Vagina (tissue), 2 donors: ENCODE results near the gene P3H2. TPM values are rescaled to one million over a fixed set of nuclear protein-coding genes. Genes with fewer than 3 reads are reported as not detected.
A peak's percentile ranks its signal among the peaks of the same experiment; 100 is the strongest.

Source experiments
- DNase-seq, 2 donors: peaks; one replicate each; pipeline ENCODE4 v3.0.0-alpha.2; 2017; ENCODE audit errors: extremely low spot score in 2 of 2
- H3K27ac ChIP-seq: fragments of 200-600 bp; sonication (generic); one replicate; pipeline ENCODE4 v1.5.1; 2019
- H3K27me3 ChIP-seq: fragments of 200-600 bp; sonication (generic); one replicate; pipeline ENCODE4 v1.5.1; 2019
- H3K36me3 ChIP-seq, 2 donors: fragments of 200-600 bp; sonication (generic); one replicate each; pipeline ENCODE4 v1.5.1; 2017 to 2019
- H3K4me1 ChIP-seq: fragments of 200-600 bp; sonication (generic); one replicate; pipeline ENCODE4 v1.5.1; 2019
- H3K4me3 ChIP-seq, 2 donors: fragments of 200-600 bp; sonication (generic); 1 replicate in 1 of 2; 2 replicates in 1 of 2; pipeline ENCODE4 v1.5.1; 2016 to 2019
- H3K9me3 ChIP-seq: fragments of 200-600 bp; sonication (generic); one replicate; pipeline ENCODE4 v1.5.1; 2019
- CTCF ChIP-seq, 3 experiments: fragments of 450-650 bp in 2 of 3; fragments of 200-600 bp in 1 of 3; sonication (generic) in 1 of 3; IDR thresholded peaks; one replicate each; pipeline ENCODE4 v1.5.1; 2017 to 2019; ENCODE audit warnings: antibody characterized with exemption in 3 of 3, mild to moderate bottlenecking in 2 of 3, moderate library complexity in 2 of 3
- POLR2A ChIP-seq, 2 donors: fragments of 450-650 bp; IDR thresholded peaks; one replicate each; pipeline ENCODE4 v1.6.1; 2017; ENCODE audit warnings: antibody characterized with exemption in 2 of 2, mild to moderate bottlenecking in 2 of 2, moderate library complexity in 2 of 2
- POLR2AphosphoS5 ChIP-seq, 2 donors: sonication (generic); formaldehyde crosslinking; IDR thresholded peaks; one replicate each; pipeline ENCODE4 v1.9.0; 2017; ENCODE audit warnings: antibody characterized with exemption in 2 of 2, mild to moderate bottlenecking in 2 of 2, low read depth in 1 of 2; ENCODE audit not compliant: insufficient read depth in 1 of 2
- intact Hi-C: fragments of 100-400 bp; cut with DNase I; formaldehyde crosslinking; loops from one replicate; pipeline ENCODE4 v1.15.1; 2023
- total RNA-seq: library from RNA; depleted of rRNA; stranded (reverse); fragments of >200 nt; gene quantifications from one replicate; pipeline ENCODE4 v1.2.3, GENCODE V29; 2016

P3H2 gene
- total RNA-seq, 1 donor from 2014 or later, result 41.7 TPM

DNA sequence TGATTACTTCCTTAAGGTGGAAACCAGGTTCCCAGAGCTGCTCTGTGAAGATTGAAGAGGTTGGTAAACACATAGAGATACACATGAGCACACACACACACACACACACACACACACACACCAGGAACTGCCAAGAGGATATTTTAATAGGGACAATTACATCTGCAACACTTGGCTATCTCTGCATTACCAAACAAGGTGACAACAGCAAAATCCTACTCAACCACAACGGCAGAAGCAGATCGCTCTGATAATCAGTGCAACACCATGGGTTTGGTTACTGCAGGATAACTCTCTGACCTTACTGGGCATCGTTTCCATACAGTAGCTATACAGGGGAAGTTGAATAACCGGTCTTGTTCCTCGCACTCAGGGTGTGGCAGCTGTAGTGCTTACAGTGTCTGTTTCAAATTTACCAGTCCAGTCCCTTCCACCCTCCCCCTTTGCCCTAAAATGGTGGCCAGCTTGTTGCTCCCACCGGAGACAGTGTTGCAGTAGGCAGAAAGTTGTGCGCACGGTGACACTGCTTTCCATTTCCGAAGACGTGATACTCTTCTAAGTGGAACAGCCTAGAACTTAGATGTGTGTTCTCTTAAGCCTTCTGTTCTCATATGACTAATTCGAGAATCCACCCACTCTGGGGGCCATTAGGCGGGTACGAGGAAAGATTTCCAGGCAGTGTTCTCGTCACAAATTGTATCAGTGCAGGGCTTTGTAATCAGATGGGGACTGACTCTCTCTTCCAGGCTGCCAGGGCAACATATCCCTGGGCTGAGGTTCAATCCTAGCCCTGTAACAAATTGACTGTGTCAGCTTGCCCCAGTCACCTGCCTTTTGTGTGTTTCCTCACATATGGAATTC lies 176.2 kb downstream of the P3H2 start:
- no peaks in the 10 kb centered on the region for H3K36me3 ChIP-seq
- no peaks in the 10 kb centered on the region for H3K9me3 ChIP-seq
- no peaks in the 10 kb centered on the region for H3K4me1 ChIP-seq
- no peak for TF ChIP-seq POLR2A (IDR thresholded peaks at IDR 0.05)
- TF ChIP-seq POLR2AphosphoS5 (IDR thresholded peaks at IDR 0.05; ENCODE audit: insufficient read depth in 1 of 2, low read depth in 1 of 2), result peak in 1 of 2 donors; percentile 49
- no peak for TF ChIP-seq CTCF (IDR thresholded peaks at IDR 0.05)
- H3K4me3 ChIP-seq, result no peak overlapping the region
- intact Hi-C loops, result loop anchor here (1.0 kb wide), 1 partner anchor 24 kb away; no protein-coding TSS in a partner anchor
- DNase-seq, result no peak
- no peaks in the 10 kb centered on the region for H3K27me3 ChIP-seq
- H3K27ac ChIP-seq, result no peak overlapping the region

DNA sequence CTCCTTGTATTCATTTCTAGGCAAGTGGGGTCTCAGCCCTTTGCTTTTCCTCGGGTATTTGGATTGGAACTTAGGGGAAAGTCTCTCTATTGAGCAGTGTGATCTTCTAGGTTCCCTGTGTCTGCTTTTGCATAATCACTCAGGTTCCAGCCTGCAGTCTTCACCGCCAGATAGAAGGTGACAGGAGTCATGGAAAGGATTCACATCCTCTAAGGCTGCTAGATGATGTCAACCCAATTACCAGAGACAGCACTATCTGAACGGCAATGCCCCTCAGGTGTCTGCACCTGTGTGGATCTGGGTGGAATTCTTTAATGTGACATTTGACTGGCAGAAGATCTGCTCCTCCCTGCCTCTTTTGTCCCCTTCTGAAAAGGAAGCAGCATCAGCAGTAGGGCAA lies 177.7 kb downstream of the P3H2 start:
- no peak for DNase-seq
- Histone ChIP-seq H3K4me3 (no peak overlapping the region), H3K9me3 (no peaks in the 10 kb centered on the region), H3K27ac (peak overlapping the region; percentile 34), H3K27me3 (no peaks in the 10 kb centered on the region), H3K36me3 (no peaks in the 10 kb centered on the region), H3K4me1 (no peaks in the 10 kb centered on the region)
- intact Hi-C loops, result no loop called here
- TF ChIP-seq POLR2A (IDR thresholded peaks at IDR 0.05) (no peak), CTCF (IDR thresholded peaks at IDR 0.05) (no peak), POLR2AphosphoS5 (IDR thresholded peaks at IDR 0.05; ENCODE audit: insufficient read depth in 1 of 2, low read depth in 1 of 2) (no peak)

GRCh38 chr3:189941679-189942078 lies 179.0 kb downstream of the P3H2 start:
- intact Hi-C loops, result no loop called here
- Histone ChIP-seq H3K27ac (no peak overlapping the region), H3K27me3 (no peaks in the 10 kb centered on the region), H3K9me3 (no peaks in the 10 kb centered on the region), H3K36me3 (no peaks in the 10 kb centered on the region), H3K4me3 (no peak overlapping the region), H3K4me1 (no peaks in the 10 kb centered on the region)
- TF ChIP-seq POLR2A (IDR thresholded peaks at IDR 0.05) (no peak), CTCF (IDR thresholded peaks at IDR 0.05) (no peak), POLR2AphosphoS5 (IDR thresholded peaks at IDR 0.05; ENCODE audit: insufficient read depth in 1 of 2, low read depth in 1 of 2) (no peak)
- DNase-seq, result no peak

DNA sequence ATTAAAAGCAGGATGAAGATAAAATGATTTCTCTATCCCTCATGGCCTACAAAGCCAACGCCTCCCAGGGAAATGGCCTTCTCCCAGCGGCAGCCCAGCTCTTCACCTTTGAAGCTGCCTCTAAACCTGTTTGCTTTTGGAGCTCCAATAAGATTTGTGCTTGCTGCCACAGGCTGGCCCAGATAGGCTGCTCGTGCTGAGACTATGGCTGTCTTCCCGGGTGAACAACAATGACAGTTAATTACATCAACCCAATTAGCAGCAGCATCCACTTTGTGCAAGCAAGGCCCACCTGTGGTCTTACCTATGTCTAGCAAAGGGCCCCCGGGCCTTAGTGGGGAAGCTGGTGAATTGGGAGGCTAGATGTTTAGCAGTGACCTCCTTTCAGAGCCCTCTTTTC lies 179.6 kb downstream of the P3H2 start:
- Histone ChIP-seq H3K27me3 (no peaks in the 10 kb centered on the region), H3K9me3 (no peaks in the 10 kb centered on the region), H3K27ac (no peak overlapping the region), H3K4me1 (no peaks in the 10 kb centered on the region), H3K4me3 (no peak overlapping the region), H3K36me3 (no peaks in the 10 kb centered on the region)
- DNase-seq, result no peak
- intact Hi-C loops, result no loop called here
- TF ChIP-seq POLR2A (IDR thresholded peaks at IDR 0.05), result no peak
- no peak for TF ChIP-seq POLR2AphosphoS5 (IDR thresholded peaks at IDR 0.05; ENCODE audit: insufficient read depth in 1 of 2, low read depth in 1 of 2)
- TF ChIP-seq CTCF (IDR thresholded peaks at IDR 0.05), result no peak
